Measurements from ENCODE around the gene BCO2. TPM values are rescaled to one million over a fixed set of nuclear protein-coding genes. Genes with fewer than 3 reads are reported as not detected.

BCO2 gene
- polyA plus RNA-seq, 5 donors: 7.8 to 10.6 (median 9.0) TPM

DNA sequence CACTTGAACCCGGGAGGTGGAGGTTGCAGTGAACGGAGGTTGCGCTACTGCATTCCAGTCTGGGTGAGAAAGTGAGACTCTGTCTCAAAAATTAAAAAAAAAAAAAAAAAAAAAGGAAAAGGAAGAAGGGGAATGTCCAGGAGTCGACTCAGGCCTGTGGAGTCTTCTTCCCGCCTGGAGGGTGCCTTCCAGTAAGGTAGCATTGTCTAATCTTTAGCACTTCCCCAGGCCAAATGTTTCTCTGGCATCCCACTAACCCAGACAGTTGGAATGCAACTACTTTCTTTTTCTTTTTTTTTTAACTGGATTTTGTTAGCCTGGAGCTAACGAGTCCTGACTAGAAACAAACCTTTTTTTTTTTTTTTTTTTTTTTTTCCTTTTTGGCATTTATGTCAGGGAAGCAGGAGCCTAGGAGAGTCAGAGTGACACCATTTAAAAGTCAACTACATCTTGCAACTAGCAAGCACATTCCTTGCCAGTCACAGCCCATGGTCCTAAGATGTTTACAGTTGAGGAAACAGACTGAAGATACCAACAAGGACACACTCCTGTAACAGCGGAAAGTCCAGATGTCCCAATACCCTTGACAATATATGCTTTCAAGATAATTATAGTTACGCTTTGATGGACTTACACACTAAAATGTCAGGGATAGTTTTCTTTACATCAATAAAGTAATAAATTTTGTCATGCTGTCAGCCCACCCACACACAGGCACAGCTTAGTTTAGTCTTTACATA lies 74.7 kb downstream of the BCO2 start:
- no peak for DNase-seq

DNA sequence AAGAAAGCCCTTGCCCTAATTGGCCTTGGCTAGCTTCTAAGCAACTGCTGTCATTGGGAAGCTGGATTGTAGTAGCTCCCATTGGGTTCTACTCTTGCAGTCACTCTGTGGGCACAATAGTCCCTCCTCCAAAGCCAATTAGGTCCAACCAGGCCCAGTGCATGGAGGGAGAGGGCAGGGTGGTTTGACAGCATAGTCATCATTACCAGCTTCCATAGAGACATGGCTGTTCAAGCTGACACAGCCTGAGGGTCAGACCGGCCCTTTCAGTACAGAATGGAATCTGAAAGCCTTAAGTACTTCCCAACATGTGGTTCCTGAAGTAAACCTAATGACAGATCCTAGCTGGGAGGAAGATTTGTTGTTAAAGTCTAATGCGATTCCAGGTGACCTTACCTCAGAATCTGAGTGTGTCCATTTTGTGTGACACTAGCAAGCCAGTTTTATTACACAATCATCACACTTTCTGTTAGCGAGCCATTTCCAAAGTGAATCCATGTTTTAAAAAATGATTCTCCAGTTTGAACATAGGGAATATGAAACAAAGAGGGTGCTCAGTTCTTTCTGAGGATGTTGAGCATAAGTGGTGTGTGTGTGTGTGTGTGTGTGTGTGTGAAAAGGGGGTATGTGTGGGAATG lies 78.4 kb downstream of the BCO2 start:
- no peak for DNase-seq

DNA sequence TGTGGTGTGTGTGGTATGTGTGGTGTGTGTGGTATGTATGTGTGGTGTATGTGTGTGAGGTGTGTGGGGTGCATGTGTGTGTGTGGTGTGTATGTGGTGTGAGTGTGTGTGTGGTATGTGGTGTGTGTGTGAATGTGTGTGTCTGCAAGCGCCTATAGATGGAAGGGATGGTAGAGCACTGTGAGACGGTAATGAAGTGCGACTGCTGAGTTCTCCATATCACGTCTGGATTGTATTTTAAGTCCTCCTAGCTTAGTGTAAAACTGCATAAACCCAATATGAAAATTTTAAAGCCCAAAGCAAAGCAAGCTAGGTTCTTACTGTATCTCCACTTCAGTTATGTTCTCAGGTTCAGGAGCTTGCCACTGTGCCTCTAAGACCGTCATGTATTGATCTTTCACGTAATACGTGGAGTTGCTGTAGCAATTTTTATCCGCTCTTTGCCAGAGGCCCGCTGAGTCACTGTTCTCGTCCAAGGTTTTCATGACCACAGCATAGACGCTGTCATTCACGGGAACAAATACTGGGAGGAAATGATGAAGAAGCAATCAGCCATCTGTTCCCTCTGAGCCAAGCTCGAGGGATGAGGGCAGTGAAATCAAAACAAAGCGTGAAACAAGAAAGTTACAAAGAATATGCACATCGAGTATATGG lies 79.9 kb downstream of the BCO2 start:
- no peak for DNase-seq

DNA sequence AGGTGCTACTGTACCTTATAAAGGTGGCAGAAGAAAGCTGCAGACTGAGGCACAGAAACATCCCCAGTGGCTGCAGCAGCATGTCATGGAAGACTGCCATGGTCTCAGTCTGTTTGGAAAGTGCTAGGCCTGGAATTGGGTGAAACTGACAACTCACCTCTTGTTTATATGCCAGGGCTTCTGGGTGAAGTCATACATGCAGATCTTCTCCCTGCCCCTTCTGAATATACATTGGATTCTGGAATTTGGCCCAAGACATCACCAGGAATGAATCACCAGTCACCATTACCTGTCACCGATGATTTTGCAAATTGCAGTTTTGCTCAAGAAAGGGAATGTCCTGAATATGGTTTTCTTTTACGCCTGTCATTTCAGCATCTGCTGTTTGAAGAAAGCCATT lies 85.2 kb downstream of the BCO2 start, which contains the start of gene PLET1:
Gene PLET1 (minus strand): TSS at position 371 of the 400 bp plus-strand sequence. CDS start 271 bp downstream, at position 100.
- DNase-seq: no peak

DNA sequence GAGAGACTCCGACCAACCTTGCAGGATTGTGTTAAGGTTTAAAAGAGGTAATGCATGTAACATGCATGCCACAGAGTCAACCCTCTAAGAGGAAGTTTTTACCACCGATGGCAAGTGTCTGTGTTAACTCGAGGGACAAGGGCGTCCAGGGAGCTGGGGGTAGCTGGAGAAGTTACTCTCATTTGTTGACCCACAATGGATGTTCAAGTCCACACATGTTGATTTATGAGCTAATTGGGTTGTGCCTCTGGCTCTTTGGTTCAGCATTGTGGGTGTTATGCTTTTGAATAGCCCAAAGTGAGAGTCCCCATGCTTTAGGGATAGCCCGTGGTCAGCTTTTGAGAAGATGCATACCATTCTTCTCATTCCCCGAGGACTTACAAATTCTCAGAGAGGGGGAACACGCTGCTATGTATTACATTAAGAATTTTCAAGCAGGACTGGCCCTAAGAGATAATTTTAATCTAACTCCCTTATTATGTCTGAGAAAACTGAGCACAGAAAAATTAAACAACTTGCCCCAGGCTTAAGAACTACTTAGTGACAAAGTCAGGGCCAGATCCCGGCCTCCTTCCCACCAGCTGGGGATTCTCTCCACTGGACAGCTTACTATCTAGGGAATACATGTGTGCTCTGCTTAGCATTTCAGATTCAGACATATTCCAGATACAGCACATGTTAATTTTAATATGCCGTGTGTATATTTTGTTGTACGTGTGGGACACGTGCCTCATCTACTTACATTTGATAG lies 90.5 kb downstream of the BCO2 start:
- DNase-seq: no peak

DNA sequence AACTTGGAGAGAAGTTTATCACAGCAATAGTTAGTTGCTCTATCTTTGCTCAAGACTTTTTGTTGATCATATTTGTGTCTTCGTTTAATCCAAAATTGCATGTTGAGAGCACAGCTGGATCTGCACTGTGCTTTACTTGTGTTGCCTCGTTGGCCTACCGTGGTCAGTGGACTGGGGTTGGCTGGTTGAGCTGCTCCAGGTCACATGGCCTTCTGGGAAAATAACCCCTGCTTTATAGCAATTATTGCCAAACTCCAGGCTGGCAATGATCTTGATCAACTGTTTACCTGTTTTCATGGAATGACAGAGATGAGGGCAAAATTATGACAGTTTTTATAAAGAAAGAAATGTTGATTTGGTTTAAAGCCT lies 91.1 kb downstream of the BCO2 start:
- DNase-seq: no peak

DNA sequence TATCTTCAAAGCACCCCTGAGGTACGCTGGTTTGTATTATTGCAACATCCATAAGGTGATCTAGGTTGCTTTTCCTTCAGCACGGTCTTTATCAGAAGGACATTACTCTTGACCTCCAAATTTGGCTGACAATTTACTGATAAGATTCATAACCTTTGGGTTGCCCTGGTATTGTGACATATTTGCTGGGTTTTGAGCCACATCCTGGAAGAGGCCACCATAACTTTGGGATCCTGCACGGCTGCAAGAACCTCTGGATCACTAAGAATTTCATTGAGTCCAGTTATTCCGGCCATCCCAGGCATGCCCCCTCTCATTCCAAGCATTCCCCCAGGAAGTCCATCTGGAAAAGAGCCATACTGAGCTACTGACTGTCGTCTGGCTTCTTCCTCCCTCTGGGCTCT lies 91.9 kb downstream of the BCO2 start:
- no peak for DNase-seq

DNA sequence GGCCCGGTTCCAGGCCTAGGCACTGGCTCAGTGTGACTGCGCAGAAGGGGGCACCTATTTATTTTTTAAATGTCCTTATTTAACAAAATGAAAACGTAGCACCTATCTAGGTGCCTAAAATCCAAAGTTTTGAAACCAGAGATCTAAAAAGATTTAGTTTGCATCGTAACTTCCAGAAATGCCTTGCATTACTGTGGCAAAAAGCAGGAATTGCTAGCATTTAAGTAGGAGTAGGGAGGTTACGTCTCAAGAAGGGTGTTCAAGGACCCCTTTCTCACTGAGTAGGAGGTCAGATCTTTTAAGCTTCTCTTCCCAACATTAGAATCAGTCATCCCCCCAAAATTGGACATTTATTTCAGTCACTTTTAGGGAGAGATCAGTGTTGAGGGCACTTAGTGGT lies 93.1 kb downstream of the BCO2 start:
- no peak for DNase-seq

Other genes with a start within 250 kb of the BCO2 start
- gene DIXDC1, start 238.2 kb upstream of the BCO2 start, polyA plus RNA-seq (ENCODE audit: insufficient read depth in 1 of 5, insufficient read length in 5 of 5, low replicate concordance in 1 of 5): 10 to 100 TPM; 16.4 to 29.5 (median 25.3) TPM
- 10 to 100 TPM; 28.4 to 35.6 (median 34.3) TPM for gene DLAT, start 150.1 kb upstream of the BCO2 start, polyA plus RNA-seq (ENCODE audit: insufficient read depth in 1 of 5, insufficient read length in 5 of 5, low replicate concordance in 1 of 5)
- gene PIH1D2, start 101.5 kb upstream of the BCO2 start, polyA plus RNA-seq (ENCODE audit: insufficient read depth in 1 of 5, insufficient read length in 5 of 5, low replicate concordance in 1 of 5): 10 to 100 TPM in 1 of 5 donors, 1 to 10 TPM in 4; 6.5 to 11.2 (median 8.7) TPM
- 10 to 100 TPM; 39.9 to 64.6 (median 53.5) TPM for gene NKAPD1, start 101.2 kb upstream of the BCO2 start, polyA plus RNA-seq (ENCODE audit: insufficient read depth in 1 of 5, insufficient read length in 5 of 5, low replicate concordance in 1 of 5)
- gene TIMM8B, start 88.8 kb upstream of the BCO2 start, polyA plus RNA-seq (ENCODE audit: insufficient read depth in 1 of 5, insufficient read length in 5 of 5, low replicate concordance in 1 of 5): 10 to 100 TPM; 56.4 to 74.3 (median 62.1) TPM
- gene SDHD, start 88.6 kb upstream of the BCO2 start, polyA plus RNA-seq (ENCODE audit: insufficient read depth in 1 of 5, insufficient read length in 5 of 5, low replicate concordance in 1 of 5): 100 to 1,000 TPM; 114 to 145 (median 120) TPM
- 1 to 10 TPM; 1.3 to 5.2 (median 1.4) TPM for gene IL18, start 11.4 kb upstream of the BCO2 start, polyA plus RNA-seq (ENCODE audit: insufficient read depth in 1 of 5, insufficient read length in 5 of 5, low replicate concordance in 1 of 5)
- gene TEX12, start 8.1 kb upstream of the BCO2 start, polyA plus RNA-seq (ENCODE audit: insufficient read depth in 1 of 5, insufficient read length in 5 of 5, low replicate concordance in 1 of 5): under 1 TPM in 4 of 5 donors, not detected in 1; 0.10 to 0.48 (median 0.31) TPM
- 10 to 100 TPM; 33.9 to 47.8 (median 40.3) TPM for gene PTS, start 50.9 kb downstream of the BCO2 start, polyA plus RNA-seq (ENCODE audit: insufficient read depth in 1 of 5, insufficient read length in 5 of 5, low replicate concordance in 1 of 5)
- gene PLET1, start 85.3 kb downstream of the BCO2 start, polyA plus RNA-seq (ENCODE audit: insufficient read depth in 1 of 5, insufficient read length in 5 of 5, low replicate concordance in 1 of 5): not detected